ENCODE data around the gene RXRA.

The RXRA gene

DNA sequence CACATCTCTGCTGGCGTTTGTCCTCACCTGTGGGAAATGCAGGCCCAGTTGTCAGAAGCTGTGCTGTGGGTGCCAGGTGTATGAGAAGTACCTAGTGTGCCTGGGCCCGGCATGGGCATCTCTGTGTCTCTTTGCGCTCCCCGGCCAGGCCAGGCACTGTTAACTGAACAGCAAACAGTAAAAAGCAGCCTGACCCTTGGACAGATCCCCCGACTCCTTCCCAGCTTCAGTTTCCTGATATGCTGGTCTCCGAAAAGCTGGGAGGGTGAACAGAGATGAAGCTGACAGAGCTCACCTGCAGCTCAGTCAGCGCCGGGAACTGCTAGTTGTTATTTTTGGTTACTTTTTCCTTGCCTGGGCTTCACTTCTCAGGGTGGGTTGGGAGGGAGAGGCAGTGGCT, 28.9 kb downstream of the RXRA start:
- FAIRE-seq (no peak), DNase-seq (ENCODE audit: insufficient read length, low spot score) (no peak)
- no peak for TF ChIP-seq TAF1 (IDR thresholded peaks at IDR 0.05; ENCODE audit: low read depth, low read length)
- TF ChIP-seq SPI1 (IDR thresholded peaks at IDR 0.05; ENCODE audit: low read depth, low read length) = no peak
- no peak for TF ChIP-seq POLR2AphosphoS5 (IDR thresholded peaks at IDR 0.05; ENCODE audit: low read depth, low read length)
- no peak for TF ChIP-seq POU2F2 (IDR thresholded peaks at IDR 0.05; ENCODE audit: low read depth, low read length)
- no peak for TF ChIP-seq PAX5 (IDR thresholded peaks at IDR 0.05; ENCODE audit: insufficient read depth, low read length, severe bottlenecking)
- no peak for TF ChIP-seq POLR2A (IDR thresholded peaks at IDR 0.05; ENCODE audit: low read depth, low read length)

DNA sequence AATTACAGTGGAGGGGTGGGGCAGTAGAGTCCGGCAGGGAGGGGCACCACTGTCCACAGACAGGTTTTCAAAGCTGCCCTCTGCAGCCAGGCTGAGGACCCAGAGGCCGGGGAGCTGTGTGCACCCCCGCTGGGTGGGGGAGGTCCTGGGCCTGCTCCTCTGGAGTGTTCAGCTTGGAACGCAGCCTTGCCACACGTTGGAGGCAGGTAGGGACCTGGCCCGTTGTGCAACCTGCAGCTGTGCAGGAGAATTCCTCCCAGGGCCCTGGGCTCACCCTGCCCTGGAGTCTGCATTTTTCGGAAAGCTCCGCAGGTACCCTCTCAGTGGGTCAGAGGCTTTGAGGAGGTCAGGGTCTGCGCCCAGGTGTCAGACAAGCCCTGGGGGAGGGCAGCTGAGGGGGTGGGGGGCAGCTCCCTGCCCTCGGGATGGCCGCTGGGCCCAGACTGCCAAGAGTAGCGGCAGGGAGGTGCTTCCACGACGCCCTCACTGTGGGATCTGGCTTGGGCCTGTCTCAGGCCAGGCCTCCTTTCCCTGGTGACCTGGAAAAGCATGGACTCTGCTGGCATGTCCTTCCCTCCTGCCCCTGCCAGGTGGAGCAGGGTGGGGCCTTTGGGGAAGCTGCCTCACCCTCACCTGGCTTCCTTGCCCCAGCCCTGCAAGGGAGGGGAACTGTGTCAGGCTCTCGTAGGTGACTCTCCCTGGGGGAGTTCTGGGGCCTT, 29.5 kb downstream of the RXRA start:
- DNase-seq (ENCODE audit: insufficient read length, low spot score) (no peak), FAIRE-seq (no peak)

DNA sequence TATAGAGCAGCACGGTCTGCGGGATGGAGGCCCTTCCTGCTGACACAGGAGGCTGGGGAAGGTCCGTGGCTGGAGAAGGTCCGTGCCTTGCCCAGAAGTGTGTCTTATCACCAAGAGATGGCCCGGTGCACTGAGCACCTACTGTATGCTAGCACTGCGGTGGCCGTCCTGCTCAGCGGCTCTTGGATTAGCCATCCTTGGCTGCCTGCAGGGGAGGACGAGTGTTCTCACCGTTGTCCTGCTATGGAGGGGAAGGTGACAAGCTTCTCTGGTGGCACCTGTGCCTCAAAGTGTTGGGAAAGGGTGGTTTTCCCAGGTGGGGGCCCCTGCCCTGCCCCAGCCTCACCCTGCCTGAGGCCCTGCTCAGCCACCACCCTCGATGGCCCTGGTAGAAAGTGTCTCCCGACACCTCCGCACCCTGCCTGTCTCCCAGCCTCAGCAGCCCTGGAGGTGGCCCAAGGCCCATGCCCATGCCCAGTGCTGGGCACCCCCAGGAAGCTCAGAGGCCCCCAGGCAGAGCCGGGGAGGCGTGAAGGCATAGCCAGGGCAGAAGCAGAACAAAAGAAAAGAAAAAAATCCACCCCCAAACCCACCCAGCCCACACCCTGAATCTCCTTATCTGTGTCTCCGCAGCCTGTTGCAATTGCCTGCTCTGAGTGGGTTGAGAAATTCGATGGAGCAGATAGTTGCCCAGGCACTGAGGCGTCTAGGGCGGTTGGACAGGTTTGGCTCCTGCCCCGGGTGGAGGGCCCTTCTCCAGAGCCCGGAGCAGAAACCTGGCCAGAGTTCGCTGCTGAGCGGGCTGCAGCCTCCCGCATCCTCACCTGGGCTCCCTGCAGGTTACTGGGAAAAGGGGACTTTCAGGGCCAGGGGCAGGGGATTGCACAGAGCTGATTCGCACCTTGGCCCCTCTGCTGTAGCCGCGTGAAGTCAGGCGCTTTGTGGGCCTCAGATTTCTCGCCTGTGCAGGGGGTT, 30.5 kb downstream of the RXRA start:
- no peak for TF ChIP-seq POLR2A (IDR thresholded peaks at IDR 0.05; ENCODE audit: low read depth, low read length)
- TF ChIP-seq POU2F2 (IDR thresholded peaks at IDR 0.05; ENCODE audit: low read depth, low read length) = no peak
- no peak for TF ChIP-seq TAF1 (IDR thresholded peaks at IDR 0.05; ENCODE audit: low read depth, low read length)
- TF ChIP-seq SPI1 (IDR thresholded peaks at IDR 0.05; ENCODE audit: low read depth, low read length) = no peak
- no peak for TF ChIP-seq POLR2AphosphoS5 (IDR thresholded peaks at IDR 0.05; ENCODE audit: low read depth, low read length)
- TF ChIP-seq PAX5 (IDR thresholded peaks at IDR 0.05; ENCODE audit: insufficient read depth, low read length, severe bottlenecking) = no peak
- no peak for FAIRE-seq
- DNase-seq (ENCODE audit: insufficient read length, low spot score) = no peak

More for the DNA sequence above, 29.5 kb downstream of the RXRA start:
- TF ChIP-seq POU2F2 (IDR thresholded peaks at IDR 0.05; ENCODE audit: low read depth, low read length) = no peak
- TF ChIP-seq POLR2A (IDR thresholded peaks at IDR 0.05; ENCODE audit: low read depth, low read length) = no peak
- no peak for TF ChIP-seq SPI1 (IDR thresholded peaks at IDR 0.05; ENCODE audit: low read depth, low read length)
- no peak for TF ChIP-seq TAF1 (IDR thresholded peaks at IDR 0.05; ENCODE audit: low read depth, low read length)
- no peak for TF ChIP-seq POLR2AphosphoS5 (IDR thresholded peaks at IDR 0.05; ENCODE audit: low read depth, low read length)
- TF ChIP-seq PAX5 (IDR thresholded peaks at IDR 0.05; ENCODE audit: insufficient read depth, low read length, severe bottlenecking) = no peak

DNA sequence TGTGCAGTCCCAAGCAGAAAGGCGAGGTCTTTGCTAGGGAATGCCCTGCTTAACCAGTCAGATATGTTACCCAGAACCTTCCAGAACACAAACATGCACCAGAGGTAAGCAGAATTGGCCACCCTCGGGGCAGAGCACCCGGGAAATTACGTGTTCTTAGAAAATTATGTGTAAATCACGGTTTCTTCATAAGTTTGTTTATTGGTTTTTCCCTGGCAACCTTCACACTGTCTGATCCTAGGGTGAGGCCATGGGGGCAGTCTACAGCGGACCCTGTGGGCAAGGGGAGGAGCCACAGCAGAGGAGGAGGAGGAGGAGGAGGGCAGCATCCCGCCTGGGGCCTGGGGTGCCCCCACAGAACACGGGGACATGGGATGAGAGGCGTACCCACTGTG, 31.4 kb downstream of the RXRA start:
- DNase-seq (ENCODE audit: insufficient read length, low spot score) = no peak
- no peak for FAIRE-seq
- TF ChIP-seq POU2F2 (IDR thresholded peaks at IDR 0.05; ENCODE audit: low read depth, low read length) = no peak
- TF ChIP-seq PAX5 (IDR thresholded peaks at IDR 0.05; ENCODE audit: insufficient read depth, low read length, severe bottlenecking) = no peak
- no peak for TF ChIP-seq SPI1 (IDR thresholded peaks at IDR 0.05; ENCODE audit: low read depth, low read length)
- TF ChIP-seq TAF1 (IDR thresholded peaks at IDR 0.05; ENCODE audit: low read depth, low read length) = no peak
- no peak for TF ChIP-seq POLR2A (IDR thresholded peaks at IDR 0.05; ENCODE audit: low read depth, low read length)
- no peak for TF ChIP-seq POLR2AphosphoS5 (IDR thresholded peaks at IDR 0.05; ENCODE audit: low read depth, low read length)

DNA sequence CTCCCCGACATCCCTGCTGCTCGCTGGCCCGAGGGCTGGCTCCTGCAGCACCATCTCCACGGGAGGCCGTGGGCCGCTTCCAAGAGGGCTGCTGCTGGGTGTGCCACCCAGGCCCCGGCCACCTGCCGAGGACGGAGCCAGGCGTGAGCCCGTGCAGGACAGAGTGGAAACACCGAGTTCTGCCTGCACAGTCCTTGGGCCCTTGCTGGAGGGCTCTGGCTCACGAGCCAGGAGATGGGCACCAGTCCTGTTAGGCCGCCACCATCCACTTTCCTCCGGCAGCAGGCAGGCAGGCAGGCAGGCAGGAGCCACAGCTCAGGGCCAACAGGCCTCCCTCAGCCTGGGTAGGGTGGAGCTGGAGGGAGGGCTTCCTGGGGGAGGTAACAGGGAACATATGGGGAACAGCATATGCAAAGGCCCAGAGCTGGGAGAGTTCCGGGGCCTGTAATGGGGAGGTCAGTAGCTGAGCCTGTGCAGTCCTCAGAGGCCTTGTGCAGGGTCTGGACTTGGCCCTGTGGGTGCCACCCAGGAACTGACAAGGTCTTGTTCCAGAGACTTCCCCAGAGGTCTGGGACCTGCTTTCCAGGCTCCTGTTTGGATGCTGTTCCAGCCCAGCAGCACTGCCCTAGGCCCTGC, 31.9 kb downstream of the RXRA start:
- DNase-seq (ENCODE audit: insufficient read length, low spot score) = no peak
- FAIRE-seq = no peak
- no peak for TF ChIP-seq TAF1 (IDR thresholded peaks at IDR 0.05; ENCODE audit: low read depth, low read length)
- TF ChIP-seq PAX5 (IDR thresholded peaks at IDR 0.05; ENCODE audit: insufficient read depth, low read length, severe bottlenecking) = no peak
- no peak for TF ChIP-seq SPI1 (IDR thresholded peaks at IDR 0.05; ENCODE audit: low read depth, low read length)
- TF ChIP-seq POLR2AphosphoS5 (IDR thresholded peaks at IDR 0.05; ENCODE audit: low read depth, low read length) = no peak
- TF ChIP-seq POU2F2 (IDR thresholded peaks at IDR 0.05; ENCODE audit: low read depth, low read length) = no peak
- TF ChIP-seq POLR2A (IDR thresholded peaks at IDR 0.05; ENCODE audit: low read depth, low read length) = no peak

DNA sequence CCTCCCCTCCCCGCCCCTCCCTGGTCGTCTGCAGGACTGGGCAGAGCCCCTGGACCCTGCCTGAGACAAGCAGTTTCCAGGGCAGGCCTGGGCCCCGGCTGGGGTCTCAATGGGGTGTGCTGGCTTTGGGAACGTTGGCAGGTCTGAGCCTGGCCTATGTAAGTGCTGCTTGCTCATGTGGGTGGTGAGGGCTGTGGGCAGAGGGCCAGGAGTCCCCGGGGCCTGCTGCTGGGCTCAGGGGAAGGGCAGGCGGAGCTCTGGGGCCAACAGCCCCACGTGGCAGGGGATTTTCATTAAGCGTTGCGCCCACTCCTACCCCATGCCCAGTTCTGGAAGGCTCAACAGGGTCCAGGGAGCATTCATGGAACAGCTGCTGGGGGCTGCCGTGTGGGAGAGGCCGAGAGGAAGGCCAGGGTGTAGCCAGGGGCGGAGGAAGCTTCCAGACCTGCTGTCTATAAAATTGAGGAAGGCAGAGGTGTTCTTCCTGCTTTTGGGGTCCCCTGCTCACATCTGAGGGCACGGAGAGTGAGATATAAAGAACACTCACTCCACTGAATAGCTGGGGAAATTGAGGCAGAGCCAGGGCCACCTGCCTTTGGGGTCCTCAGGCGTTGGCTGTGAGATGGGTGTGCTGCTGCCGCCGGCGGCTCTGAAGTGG, 32.5 kb downstream of the RXRA start:
- DNase-seq (ENCODE audit: insufficient read length, low spot score) (no peak), FAIRE-seq (no peak)
- TF ChIP-seq PAX5 (IDR thresholded peaks at IDR 0.05; ENCODE audit: insufficient read depth, low read length, severe bottlenecking) (no peak), POU2F2 (IDR thresholded peaks at IDR 0.05; ENCODE audit: low read depth, low read length) (no peak), POLR2AphosphoS5 (IDR thresholded peaks at IDR 0.05; ENCODE audit: low read depth, low read length) (no peak), SPI1 (IDR thresholded peaks at IDR 0.05; ENCODE audit: low read depth, low read length) (no peak), POLR2A (IDR thresholded peaks at IDR 0.05; ENCODE audit: low read depth, low read length) (no peak), TAF1 (IDR thresholded peaks at IDR 0.05; ENCODE audit: low read depth, low read length) (no peak)

DNA sequence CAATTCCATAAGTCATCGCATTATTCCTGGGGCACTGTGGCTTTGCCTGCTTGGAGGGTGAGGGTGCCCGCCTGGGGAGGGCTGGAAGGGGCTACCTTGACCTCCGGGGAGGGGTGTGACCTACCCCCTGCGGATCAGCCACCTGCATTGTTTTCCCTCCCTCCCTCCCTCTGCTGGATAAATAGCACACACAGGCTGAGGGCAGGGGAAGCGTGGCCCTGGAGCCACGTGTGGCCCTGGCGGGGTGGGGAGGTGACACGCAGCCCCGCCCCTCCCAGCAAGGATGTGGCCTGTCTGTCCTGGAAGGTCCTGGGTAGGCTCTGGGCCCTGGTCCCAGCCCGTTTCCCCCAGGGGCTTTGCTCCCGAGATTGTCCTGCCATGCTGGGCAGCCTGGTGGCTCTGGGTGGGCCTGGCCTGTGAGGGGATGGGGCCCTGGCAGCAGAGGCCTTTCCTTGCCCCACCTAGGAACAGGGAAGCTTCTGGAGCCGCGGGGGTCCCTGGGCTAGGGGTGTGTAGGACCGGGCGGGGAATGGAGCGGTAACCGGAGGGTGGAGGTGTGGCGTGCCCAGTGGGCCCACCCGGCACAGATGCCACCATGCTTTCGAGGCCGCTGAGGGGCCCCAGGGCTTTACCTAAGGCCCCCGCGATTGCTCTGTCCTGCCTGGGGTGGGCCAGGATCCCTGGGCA, 33.4 kb downstream of the RXRA start:
- FAIRE-seq (no peak), DNase-seq (ENCODE audit: insufficient read length, low spot score) (no peak)
- TF ChIP-seq TAF1 (IDR thresholded peaks at IDR 0.05; ENCODE audit: low read depth, low read length) (no peak), POU2F2 (IDR thresholded peaks at IDR 0.05; ENCODE audit: low read depth, low read length) (no peak), SPI1 (IDR thresholded peaks at IDR 0.05; ENCODE audit: low read depth, low read length) (no peak), POLR2A (IDR thresholded peaks at IDR 0.05; ENCODE audit: low read depth, low read length) (no peak), PAX5 (IDR thresholded peaks at IDR 0.05; ENCODE audit: insufficient read depth, low read length, severe bottlenecking) (no peak), POLR2AphosphoS5 (IDR thresholded peaks at IDR 0.05; ENCODE audit: low read depth, low read length) (no peak)

DNA sequence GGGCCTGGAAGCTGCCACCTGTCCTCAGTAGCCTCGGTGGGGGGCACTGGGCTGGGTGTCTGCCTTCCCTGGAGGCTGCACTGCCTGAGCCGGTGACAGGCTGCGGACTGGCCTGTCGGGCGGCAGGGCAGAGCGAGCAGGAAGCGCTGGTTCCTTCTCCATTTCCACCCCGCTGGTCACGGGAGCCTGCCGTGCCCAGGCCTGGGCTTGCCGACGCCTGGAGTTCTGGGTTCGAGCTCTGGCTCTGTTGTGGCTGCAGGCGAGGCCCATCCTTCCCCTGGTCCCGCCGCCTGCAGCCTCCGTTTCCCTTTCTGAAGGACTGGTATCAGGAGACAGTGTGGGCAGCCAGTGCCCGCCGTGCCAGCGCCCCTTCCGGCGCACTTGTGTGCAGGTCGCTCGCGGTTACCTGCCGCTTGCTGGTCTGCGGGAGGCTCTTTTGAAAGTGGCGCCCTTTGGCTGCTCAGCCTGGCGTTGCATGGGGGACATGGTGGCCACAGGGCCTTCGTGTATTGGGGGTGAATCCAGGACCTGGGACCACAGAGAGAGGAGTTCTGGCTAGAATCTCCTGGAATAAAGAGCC, 34.0 kb downstream of the RXRA start:
- FAIRE-seq = no peak
- TF ChIP-seq POU2F2 (IDR thresholded peaks at IDR 0.05; ENCODE audit: low read depth, low read length) = no peak
- no peak for TF ChIP-seq PAX5 (IDR thresholded peaks at IDR 0.05; ENCODE audit: insufficient read depth, low read length, severe bottlenecking)
- TF ChIP-seq POLR2A (IDR thresholded peaks at IDR 0.05; ENCODE audit: low read depth, low read length) = no peak
- no peak for TF ChIP-seq SPI1 (IDR thresholded peaks at IDR 0.05; ENCODE audit: low read depth, low read length)
- TF ChIP-seq POLR2AphosphoS5 (IDR thresholded peaks at IDR 0.05; ENCODE audit: low read depth, low read length) = no peak
- no peak for TF ChIP-seq TAF1 (IDR thresholded peaks at IDR 0.05; ENCODE audit: low read depth, low read length)
- no peak for DNase-seq (ENCODE audit: insufficient read length, low spot score)

All from GM12891 (cell line).